Thyroid gland (tissue), 4 donors: ENCODE data around the gene CAMTA1.

Experiments
- CTCF ChIP-seq, 6 experiments: fragments of 200-600 bp in 3 of 6; fragments of 450-650 bp in 3 of 6; sonication (generic) in 3 of 6; IDR thresholded peaks; one replicate each; pipeline ENCODE4 v1.5.1; 2016 to 2019; ENCODE audit warnings: antibody characterized with exemption in 6 of 6, mild to moderate bottlenecking in 2 of 6, inconsistent platforms in 1 of 6, moderate library complexity in 1 of 6
- POLR2A ChIP-seq, 2 donors: fragments of 450-650 bp; IDR thresholded peaks; one replicate each; pipeline ENCODE4 v1.6.1; 2017; ENCODE audit warnings: antibody characterized with exemption in 2 of 2, mild to moderate bottlenecking in 2 of 2, moderate library complexity in 1 of 2

GRCh38 chr1:6899621-6900020 is 114.4 kb downstream of the CAMTA1 start:
- TF ChIP-seq POLR2A (IDR thresholded peaks at IDR 0.05) (no peak), CTCF (IDR thresholded peaks at IDR 0.05) (no peak)
